B cell (primary cell): ENCODE data around the gene CAPN11. TPM values are rescaled to one million over a fixed set of nuclear protein-coding genes. Genes with fewer than 3 reads are reported as not detected.
"Not testable (repeated sequence)": the region's sequence is repeated elsewhere in the genome, so short reads cannot be mapped to it uniquely, and the experiment has no call there.

ENCODE experiments used
- ATAC-seq: fragments of 200-7000 bp; cut with Tn5 transposase; one replicate; pipeline ENCODE4 v1.10.0; 2021; ENCODE audit warnings: low read depth, mild to moderate bottlenecking, moderate number of reproducible peaks, moderate library complexity
- CTCF ChIA-PET: fragments of 350-600 bp; sonication (Branson Sonifier 250); formaldehyde crosslinking; loops from one replicate; lab custom pipeline; 2021; ENCODE audit warnings: antibody characterized with exemption, inconsistent platforms; lab: Charles Lee
- POLR2A ChIA-PET: fragments of 350-600 bp; sonication (Branson Sonifier 250); formaldehyde crosslinking; loops from one replicate; lab custom pipeline; 2021; ENCODE audit warnings: antibody characterized with exemption; lab: Charles Lee
- DNase-seq: peaks from one replicate; pipeline ENCODE4 v3.0.0; 2013
- H2AFZ ChIP-seq: 2 replicates; pipeline ENCODE4 v1.6.1; 2012; ENCODE audit warnings: mild to moderate bottlenecking, low read depth, low read length; ENCODE audit not compliant: insufficient read depth, poor library complexity, severe bottlenecking
- H3K27ac ChIP-seq, 2 donors: 1 replicate in 1 of 2; 2 replicates in 1 of 2; pipeline ENCODE4 v1.5.1; 2012 to 2013; ENCODE audit warnings: low read length in 2 of 2, mild to moderate bottlenecking in 2 of 2, moderate library complexity in 1 of 2
- H3K27me3 ChIP-seq, 4 experiments: fragments of 200-600 bp in 1 of 4; sonication (generic) in 1 of 4; replicated peaks in 1 of 4; 1 replicate in 2 of 4; 2 replicates in 2 of 4; pipeline versions ENCODE4 v1.6.1 to v1.7.0; 2013 to 2016; ENCODE audit warnings: low read length in 3 of 4, mild to moderate bottlenecking in 2 of 4, mixed read lengths in 1 of 4, moderate library complexity in 1 of 4; ENCODE audit not compliant: insufficient read depth in 4 of 4, control insufficient read depth in 3 of 4; ENCODE audit errors: control extremely low read depth in 1 of 4
- H3K36me3 ChIP-seq, 2 experiments: replicated peaks in 1 of 2; 1 replicate in 1 of 2; 2 replicates in 1 of 2; pipeline versions ENCODE4 v1.6.1 to v1.7.1; 2013; ENCODE audit warnings: low read length in 1 of 2; ENCODE audit not compliant: insufficient read depth in 2 of 2, control insufficient read depth in 1 of 2; ENCODE audit errors: control extremely low read depth in 1 of 2, extremely low read depth in 1 of 2
- H3K4me1 ChIP-seq, 2 donors: fragments of 200-600 bp in 1 of 2; sonication (generic) in 1 of 2; 1 replicate in 1 of 2; 2 replicates in 1 of 2; pipeline versions ENCODE4 v1.5.1 to v1.6.1; 2013 to 2017; ENCODE audit warnings: low read length in 2 of 2; ENCODE audit not compliant: control insufficient read depth in 2 of 2, insufficient read depth in 2 of 2
- H3K4me2 ChIP-seq: replicated peaks from 2 replicates; pipeline ENCODE3; 2012; ENCODE audit warnings: mild to moderate bottlenecking, low read depth, low read length; ENCODE audit not compliant: poor library complexity, severe bottlenecking
- H3K4me3 ChIP-seq, 5 experiments: fragments of 200-600 bp in 1 of 5; sonication (generic) in 1 of 5; 1 replicate in 3 of 5; 2 replicates in 2 of 5; pipeline versions ENCODE4 v1.5.1 to v1.7.0; 2011 to 2016; ENCODE audit warnings: low read length in 4 of 5, mild to moderate bottlenecking in 4 of 5, low read depth in 2 of 5, control low read depth in 1 of 5, moderate library complexity in 1 of 5; ENCODE audit not compliant: insufficient read depth in 1 of 5; ENCODE audit errors: control extremely low read depth in 1 of 5, extremely low read depth in 1 of 5
- H3K79me2 ChIP-seq: fragments of 200-600 bp; sonication (generic); one replicate; pipeline ENCODE4 v1.6.0; 2016; ENCODE audit warnings: low read length; ENCODE audit not compliant: control insufficient read depth, insufficient read depth
- H3K9ac ChIP-seq: fragments of 200-600 bp; sonication (generic); 2 replicates; pipeline ENCODE4 v1.6.1; 2017; ENCODE audit warnings: mild to moderate bottlenecking, low read length, moderate library complexity
- H3K9me3 ChIP-seq, 3 donors: one replicate each; pipeline versions ENCODE4 v1.6.1 to v1.7.1; 2013; ENCODE audit warnings: low read length in 2 of 3; ENCODE audit not compliant: control insufficient read depth in 2 of 3, insufficient read depth in 1 of 3; ENCODE audit errors: control extremely low read depth in 1 of 3
- H4K20me1 ChIP-seq: 2 replicates; pipeline ENCODE4 v1.6.0; 2012; ENCODE audit warnings: mild to moderate bottlenecking, low read length; ENCODE audit not compliant: insufficient read depth, control insufficient read depth, poor library complexity, severe bottlenecking
- H3K27ac Mint-ChIP-seq: one replicate; pipeline ENCODE4 v1.8.0; 2021; ENCODE audit warnings: mixed read lengths
- H3K27me3 Mint-ChIP-seq: one replicate; pipeline ENCODE4 v1.8.0; 2021; ENCODE audit warnings: mixed read lengths
- H3K4me1 Mint-ChIP-seq: one replicate; pipeline ENCODE4 v1.8.0; 2021; ENCODE audit warnings: mixed read lengths
- H3K4me3 Mint-ChIP-seq: one replicate; pipeline ENCODE4 v1.8.0; 2021; ENCODE audit warnings: mixed read lengths
- H3K9me3 Mint-ChIP-seq: one replicate; pipeline ENCODE4 v1.8.0; 2022; ENCODE audit warnings: mixed read lengths; ENCODE audit not compliant: insufficient read depth
- CTCF ChIP-seq: fragments of 200-600 bp; IDR thresholded peaks from one replicate; pipeline ENCODE4 v1.8.0; 2022; ENCODE audit warnings: antibody characterized with exemption, mild to moderate bottlenecking
- EZH2 ChIP-seq: IDR thresholded peaks from 2 replicates; pipeline ENCODE4 v1.6.1; 2012; ENCODE audit warnings: borderline replicate concordance, low read depth, mild to moderate bottlenecking, moderate library complexity, low read length; ENCODE audit not compliant: insufficient read depth, poor library complexity, severe bottlenecking
- WGBS: methylation state at CpG from one replicate; pipeline ENCODE4 v1.1.5; 2013; ENCODE audit warnings: missing lambda C conversion rate; ENCODE audit not compliant: insufficient coverage; 5-methylcytosine and 5-hydroxymethylcytosine counted together
- intact Hi-C: fragments of 100-400 bp; cut with micrococcal nuclease; formaldehyde crosslinking; loops from one replicate; pipeline ENCODE4 v1.10.0; 2022
- polyA plus RNA-seq: library from polyadenylated mRNA; depleted of rRNA; stranded (reverse); fragments of >200 nt; gene quantifications from 2 replicates; pipeline ENCODE4 v1.2.3, GENCODE V29; 2012
- total RNA-seq, 2 donors: library from RNA; stranded (reverse); fragments of 120-200 nt in 1 of 2; gene quantifications; 1 replicate in 1 of 2; 2 replicates in 1 of 2; pipeline versions ENCODE4 v1.2.3 to v1.2.4, GENCODE V29; 2013 to 2022

Gene CAPN11
- total and polyA plus RNA-seq, 2 donors (not counting 1 experiment from before 2014, with no cell fraction given): not detected

- POLR2A ChIA-PET: no interaction called here
- H3K4me3 Mint-ChIP-seq: no peak overlapping the region
- H3K9me3 Mint-ChIP-seq: no peaks in the 10 kb centered on the region
- Histone ChIP-seq H3K36me3 (no peaks in the 10 kb centered on the region), H3K9ac (no peak overlapping the region), H3K27me3 (peaks cover 0 to 7% (median 0%) of the 10 kb centered on the region in 4 experiments), H3K4me1 (no peaks in the 10 kb centered on the region), H3K79me2 (no peaks in the 10 kb centered on the region), H3K4me2 (no peak overlapping the region), H3K27ac (no peak overlapping the region), H2AFZ (no peak overlapping the region), H3K9me3 (no peaks in the 10 kb centered on the region), H4K20me1 (no peaks in the 10 kb centered on the region), H3K4me3 (no peak overlapping the region)
- ATAC-seq: no peak
- TF ChIP-seq CTCF: no peak
- no peak for TF ChIP-seq EZH2
- intact Hi-C loops: no loop called here
- no peaks in the 10 kb centered on the region for H3K4me1 Mint-ChIP-seq
- H3K27me3 Mint-ChIP-seq: peaks cover 20% of the 10 kb centered on the region
- DNase-seq: no peak
- WGBS: 87% methylated on average over 8 of the region's 8 CpGs
- CTCF ChIA-PET: interaction anchor here (0.7 kb wide), 1 partner anchor 700 kb away, joined by 3 read pairs; no protein-coding TSS in a partner anchor
- H3K27ac Mint-ChIP-seq: no peak overlapping the region
These were observed 34.8 kb downstream of the CAPN11 start for GRCh38 chr6:44193307-44193910.

- H3K4me1 ChIP-seq: no peaks in the 10 kb centered on the region
- no peak for ATAC-seq
- intact Hi-C loops: no loop called here
- H3K79me2 ChIP-seq: no peaks in the 10 kb centered on the region
- H3K36me3 ChIP-seq: no peaks in the 10 kb centered on the region
- peaks cover 0 to 7% (median 0%) of the 10 kb centered on the region in 4 experiments for H3K27me3 ChIP-seq
- Mint-ChIP-seq H3K4me1 (no peaks in the 10 kb centered on the region), H3K9me3 (no peaks in the 10 kb centered on the region), H3K27me3 (peaks cover 19% of the 10 kb centered on the region), H3K27ac (no peak overlapping the region), H3K4me3 (no peak overlapping the region)
- no peak for TF ChIP-seq EZH2
- no peak for TF ChIP-seq CTCF
- 97% methylated on average over 3 of the region's 5 CpGs for WGBS
- ChIA-PET POLR2A (no interaction called here), CTCF (no interaction called here)
- no peak overlapping the region for H3K27ac ChIP-seq
- H3K9ac ChIP-seq: no peak overlapping the region
- no peak overlapping the region for H2AFZ ChIP-seq
- H4K20me1 ChIP-seq: no peaks in the 10 kb centered on the region
- no peak for DNase-seq
- no peak overlapping the region for H3K4me3 ChIP-seq
- no peaks in the 10 kb centered on the region for H3K9me3 ChIP-seq
- no peak overlapping the region for H3K4me2 ChIP-seq
These were observed 35.7 kb downstream of the CAPN11 start for GRCh38 chr6:44194326-44194725.

GRCh38 chr6:44196351-44196750 lies 37.7 kb downstream of the CAPN11 start:
- CTCF ChIA-PET, H3K4me3 Mint-ChIP-seq: not testable (repeated sequence)

More at GRCh38 chr6:44196351-44196750, 37.7 kb downstream of the CAPN11 start:
- H3K4me3 ChIP-seq, H2AFZ ChIP-seq, H3K4me1 Mint-ChIP-seq, H3K9me3 ChIP-seq, intact Hi-C loops, POLR2A ChIA-PET, H3K27ac ChIP-seq, H3K79me2 ChIP-seq, H3K4me1 ChIP-seq, H4K20me1 ChIP-seq, DNase-seq, H3K36me3 ChIP-seq, H3K9ac ChIP-seq, H3K27ac Mint-ChIP-seq, H3K27me3 ChIP-seq, H3K4me2 ChIP-seq, H3K9me3 Mint-ChIP-seq, ATAC-seq: not testable (repeated sequence)
- peaks cover 17% of the 10 kb centered on the region for H3K27me3 Mint-ChIP-seq
- 92% methylated on average over 10 of the region's 11 CpGs for WGBS
